Mesenchymal stem cell (in vitro differentiated cells and primary cell): ENCODE measurements around the gene LRTM2.

ENCODE experiments used
- DNase-seq: peaks from one replicate; pipeline ENCODE4 v3.0.0-alpha.2; 2013
- H2AFZ ChIP-seq: one replicate; pipeline ENCODE4 v1.6.1; 2013; ENCODE audit warnings: low read depth, mild to moderate bottlenecking, control low read depth, inconsistent platforms, low read length, moderate library complexity
- H2AK5ac ChIP-seq: 2 replicates; pipeline ENCODE4 v1.6.1; 2013; ENCODE audit warnings: low read length, moderate library complexity, mild to moderate bottlenecking, inconsistent platforms; ENCODE audit not compliant: severe bottlenecking
- H2BK120ac ChIP-seq: one replicate; pipeline ENCODE4 v1.6.1; 2013; ENCODE audit warnings: low read depth, mild to moderate bottlenecking, inconsistent platforms, low read length, moderate library complexity
- H2BK12ac ChIP-seq, 2 experiments: one replicate each; pipeline ENCODE4 v1.6.1; 2013; ENCODE audit warnings: inconsistent platforms in 2 of 2, low read length in 2 of 2, mild to moderate bottlenecking in 2 of 2, moderate library complexity in 2 of 2, control low read depth in 1 of 2
- H2BK15ac ChIP-seq: one replicate; pipeline ENCODE4 v1.6.1; 2013; ENCODE audit warnings: mild to moderate bottlenecking, low read depth, inconsistent platforms; ENCODE audit not compliant: poor library complexity, severe bottlenecking
- H2BK5ac ChIP-seq: 2 replicates; pipeline ENCODE4 v1.6.1; 2013; ENCODE audit warnings: low read depth, mild to moderate bottlenecking, low read length, control low read depth, inconsistent platforms; ENCODE audit not compliant: poor library complexity, severe bottlenecking
- H3K14ac ChIP-seq, 2 experiments: one replicate each; pipeline ENCODE4 v1.6.1; 2013; ENCODE audit warnings: inconsistent platforms in 2 of 2, low read length in 2 of 2, control low read depth in 1 of 2, mild to moderate bottlenecking in 1 of 2, moderate library complexity in 1 of 2
- H3K18ac ChIP-seq, 2 experiments: one replicate each; pipeline ENCODE4 v1.6.1; 2013; ENCODE audit warnings: inconsistent platforms in 2 of 2, low read length in 2 of 2, control low read depth in 1 of 2, low read depth in 1 of 2, mild to moderate bottlenecking in 1 of 2
- H3K23ac ChIP-seq, 2 experiments: one replicate each; pipeline ENCODE4 v1.6.1; 2013; ENCODE audit warnings: inconsistent platforms in 2 of 2, low read length in 2 of 2, mild to moderate bottlenecking in 2 of 2, moderate library complexity in 2 of 2, control low read depth in 1 of 2
- H3K27ac ChIP-seq: 2 replicates; pipeline ENCODE4 v1.5.1; 2013; ENCODE audit warnings: mild to moderate bottlenecking, moderate library complexity, low read length, control low read depth, inconsistent platforms; ENCODE audit not compliant: poor library complexity, severe bottlenecking
- H3K27me3 ChIP-seq, 2 experiments: 2 replicates each; pipeline versions ENCODE4 v1.6.1 to v1.7.0; 2013; ENCODE audit warnings: low read length in 2 of 2, mild to moderate bottlenecking in 2 of 2, moderate library complexity in 2 of 2, control low read depth in 1 of 2, inconsistent platforms in 1 of 2; ENCODE audit not compliant: control insufficient read depth in 1 of 2, insufficient read depth in 1 of 2
- H3K36me3 ChIP-seq, 2 experiments: 2 replicates each; pipeline versions ENCODE4 v1.6.1 to v1.7.0; 2013; ENCODE audit warnings: low read length in 2 of 2, control low read depth in 1 of 2, inconsistent platforms in 1 of 2, low read depth in 1 of 2, mild to moderate bottlenecking in 1 of 2; ENCODE audit not compliant: insufficient read depth in 2 of 2, control insufficient read depth in 1 of 2
- H3K4ac ChIP-seq, 2 experiments: one replicate each; pipeline ENCODE4 v1.6.1; 2013; ENCODE audit warnings: inconsistent platforms in 2 of 2, low read length in 2 of 2, mild to moderate bottlenecking in 2 of 2, moderate library complexity in 2 of 2, control low read depth in 1 of 2, low read depth in 1 of 2
- H3K4me1 ChIP-seq: 2 replicates; pipeline ENCODE4 v1.6.1; 2013; ENCODE audit warnings: low read depth, low read length, control low read depth; ENCODE audit not compliant: control insufficient read depth, insufficient read depth
- H3K4me2 ChIP-seq: 2 replicates; pipeline ENCODE4 v1.6.1; 2013; ENCODE audit warnings: low read length, mild to moderate bottlenecking, inconsistent platforms; ENCODE audit not compliant: poor library complexity, severe bottlenecking
- H3K4me3 ChIP-seq, 2 experiments: 2 replicates each; pipeline versions ENCODE4 v1.5.1 to v1.7.0; 2013; ENCODE audit warnings: low read length in 2 of 2, mild to moderate bottlenecking in 2 of 2, control low read depth in 1 of 2, low read depth in 1 of 2; ENCODE audit not compliant: insufficient read depth in 1 of 2
- H3K79me1 ChIP-seq: replicated peaks from 2 replicates; pipeline ENCODE4 v1.6.1; 2013; ENCODE audit warnings: mild to moderate bottlenecking, control low read depth, low read length, inconsistent platforms; ENCODE audit not compliant: poor library complexity, severe bottlenecking
- H3K9ac ChIP-seq: 2 replicates; pipeline ENCODE4 v1.7.0; 2013; ENCODE audit warnings: mild to moderate bottlenecking, low read length, moderate library complexity
- H3K9me3 ChIP-seq: 2 replicates; pipeline ENCODE4 v1.7.0; 2013; ENCODE audit warnings: mild to moderate bottlenecking, low read length; ENCODE audit not compliant: control insufficient read depth
- H4K8ac ChIP-seq: one replicate; pipeline ENCODE4 v1.6.1; 2013; ENCODE audit warnings: inconsistent platforms, mild to moderate bottlenecking, low read length, moderate library complexity
- H4K91ac ChIP-seq: one replicate; pipeline ENCODE4 v1.6.1; 2013; ENCODE audit warnings: mild to moderate bottlenecking, low read length, inconsistent platforms
- WGBS: methylation state at CpG from one replicate; pipeline ENCODE4 v1.1.7; 2013; ENCODE audit warnings: mixed read lengths; 5-methylcytosine and 5-hydroxymethylcytosine counted together

Gene LRTM2

DNA sequence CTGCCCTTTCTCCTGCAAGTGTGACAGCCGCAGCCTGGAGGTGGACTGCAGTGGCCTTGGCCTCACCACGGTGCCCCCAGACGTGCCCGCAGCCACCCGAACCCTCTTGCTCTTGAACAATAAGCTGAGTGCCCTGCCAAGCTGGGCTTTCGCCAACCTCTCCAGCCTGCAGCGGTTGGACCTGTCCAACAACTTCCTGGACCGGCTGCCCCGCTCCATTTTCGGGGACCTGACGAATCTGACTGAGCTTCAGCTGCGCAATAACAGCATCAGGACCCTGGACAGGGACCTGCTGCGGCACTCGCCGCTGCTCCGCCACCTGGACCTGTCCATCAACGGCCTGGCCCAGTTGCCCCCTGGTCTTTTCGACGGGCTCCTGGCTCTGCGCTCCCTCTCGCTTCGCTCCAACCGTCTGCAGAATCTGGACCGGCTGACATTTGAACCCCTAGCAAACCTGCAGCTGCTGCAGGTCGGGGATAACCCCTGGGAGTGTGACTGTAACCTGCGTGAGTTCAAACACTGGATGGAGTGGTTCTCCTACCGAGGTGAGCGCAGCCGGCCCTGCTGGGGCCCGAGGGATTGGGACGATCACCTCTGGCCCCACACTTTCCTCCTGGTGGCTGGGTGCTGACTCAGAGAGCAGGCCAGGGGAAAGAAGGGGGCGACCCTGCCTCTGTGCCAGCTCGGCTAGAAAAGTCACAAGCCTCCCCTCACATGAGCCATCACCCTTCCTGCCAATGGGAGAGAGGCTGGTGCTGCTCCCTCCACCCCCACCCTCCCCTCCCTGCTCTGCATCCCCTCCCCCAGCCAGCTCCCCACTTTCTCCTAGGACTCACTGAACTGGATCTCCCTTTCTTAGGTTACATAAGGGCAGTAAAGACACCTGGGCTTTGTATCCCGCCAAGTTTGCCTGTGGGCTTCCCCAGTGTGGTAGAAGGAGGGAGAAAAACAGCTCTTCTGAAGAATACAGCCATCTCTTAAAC, 10.9 kb downstream of the LRTM2 start:
- Histone ChIP-seq H3K14ac (no peak overlapping the region), H3K4ac (no peak overlapping the region), H3K4me1 (peaks cover 8% of the 10 kb centered on the region), H2BK15ac (no peak overlapping the region), H3K27me3 (peaks cover 54 to 84% of the 10 kb centered on the region in 2 experiments), H3K36me3 (no peaks in the 10 kb centered on the region), H3K18ac (no peak overlapping the region), H3K4me3 (no peak overlapping the region), H2AFZ (no peak overlapping the region), H3K79me1 (no peaks in the 10 kb centered on the region), H2BK5ac (no peak overlapping the region), H3K23ac (peak overlapping the region in 1 of 2 experiments; percentile 70), H4K8ac (no peak overlapping the region), H3K9ac (no peak overlapping the region), H4K91ac (no peak overlapping the region), H2AK5ac (no peak overlapping the region), H2BK12ac (no peak overlapping the region), H3K27ac (no peak overlapping the region), H2BK120ac (no peak overlapping the region), H3K4me2 (no peak overlapping the region), H3K9me3 (no peaks in the 10 kb centered on the region)
- WGBS, result 26% methylated on average over 34 of the region's 34 CpGs
- peak; percentile 65 for DNase-seq

DNA sequence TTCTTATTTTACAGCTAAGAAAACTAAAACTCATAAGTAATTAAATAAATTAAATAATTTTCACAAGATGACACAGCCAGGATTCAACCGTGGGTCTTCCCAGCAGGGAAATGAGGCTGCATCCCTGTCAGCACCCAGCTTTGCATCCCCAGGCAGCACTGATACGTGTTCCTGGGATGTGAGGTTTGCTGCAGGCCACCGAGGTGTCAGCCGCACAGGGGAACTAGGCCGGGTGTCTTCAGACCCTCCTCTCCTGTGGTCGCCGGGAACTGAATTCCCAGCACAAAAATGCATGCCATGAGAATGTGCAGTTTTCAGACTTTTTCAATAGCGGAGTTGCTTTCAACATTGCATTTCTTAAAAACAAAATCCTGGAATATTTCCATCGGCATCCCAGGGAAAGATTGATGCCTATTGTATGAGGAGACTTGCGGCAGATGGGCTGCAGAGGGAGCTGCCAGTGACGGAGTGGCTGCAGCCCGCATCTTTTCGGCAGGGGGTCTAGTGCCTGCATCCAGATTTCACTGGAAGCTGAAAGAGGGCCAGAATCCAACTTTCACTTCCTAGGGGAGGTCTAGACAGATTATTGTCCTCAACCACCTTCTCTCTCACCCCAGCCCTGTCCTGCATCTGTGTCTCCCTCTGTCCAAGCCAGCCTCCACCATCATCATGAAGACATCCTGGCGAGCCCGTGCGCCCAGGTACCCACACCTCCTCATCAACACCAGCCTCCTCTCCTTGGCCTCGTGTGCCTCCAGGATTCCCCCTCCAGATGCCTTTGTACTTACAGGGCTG, 12.6 kb downstream of the LRTM2 start:
- Histone ChIP-seq H2BK15ac (no peak overlapping the region), H3K9me3 (no peaks in the 10 kb centered on the region)
- 73% methylated on average over 17 of the region's 17 CpGs for WGBS

DNA sequence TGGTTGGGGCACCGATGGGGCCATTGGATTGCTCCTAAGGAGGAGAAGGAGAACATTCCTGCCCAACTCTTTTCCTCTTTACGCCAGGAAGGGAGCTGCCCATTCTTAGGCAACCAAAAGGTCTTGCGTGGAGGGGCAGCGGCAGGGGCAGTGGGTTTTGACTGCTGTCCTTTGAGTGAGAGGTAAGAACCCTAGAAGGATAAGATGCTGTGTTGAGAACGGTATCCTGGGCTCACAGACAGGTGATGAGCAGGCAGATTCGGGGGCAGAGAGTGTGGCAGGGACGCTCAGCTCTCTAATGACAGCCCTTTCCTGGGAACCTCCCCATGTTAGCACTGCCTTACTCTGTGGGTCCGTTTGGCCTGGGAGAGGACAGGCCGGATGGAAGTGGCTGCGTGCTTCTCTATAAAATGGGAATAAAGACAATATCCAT, 13.2 kb downstream of the LRTM2 start:
- Histone ChIP-seq H3K79me1 (no peaks in the 10 kb centered on the region), H2BK15ac (no peak overlapping the region), H4K8ac (no peak overlapping the region), H3K9me3 (no peaks in the 10 kb centered on the region), H3K4me3 (no peak overlapping the region), H3K14ac (no peak overlapping the region), H2BK120ac (no peak overlapping the region), H2AK5ac (no peak overlapping the region), H3K4ac (no peak overlapping the region), H3K9ac (no peak overlapping the region), H2BK12ac (no peak overlapping the region), H4K91ac (no peak overlapping the region), H3K36me3 (no peaks in the 10 kb centered on the region), H3K27ac (no peak overlapping the region), H3K18ac (no peak overlapping the region), H3K4me1 (peaks cover 28% of the 10 kb centered on the region), H2AFZ (no peak overlapping the region), H2BK5ac (no peak overlapping the region), H3K4me2 (no peak overlapping the region), H3K23ac (no peak overlapping the region), H3K27me3 (peaks cover 53 to 81% of the 10 kb centered on the region in 2 experiments)
- no peak for DNase-seq
- WGBS, result 92% methylated on average over 10 of the region's 10 CpGs

More for the DNA sequence above, 12.6 kb downstream of the LRTM2 start:
- H4K91ac ChIP-seq, result no peak overlapping the region
- no peak overlapping the region for H4K8ac ChIP-seq
- DNase-seq, result no peak
- H3K9ac ChIP-seq, result no peak overlapping the region
- H2AFZ ChIP-seq, result no peak overlapping the region
- no peak overlapping the region for H3K4ac ChIP-seq
- no peak overlapping the region for H2AK5ac ChIP-seq
- no peak overlapping the region for H3K14ac ChIP-seq
- H3K27ac ChIP-seq, result no peak overlapping the region
- no peak overlapping the region for H3K18ac ChIP-seq
- no peaks in the 10 kb centered on the region for H3K36me3 ChIP-seq
- peaks cover 54 to 80% of the 10 kb centered on the region in 2 experiments for H3K27me3 ChIP-seq
- no peak overlapping the region for H2BK12ac ChIP-seq
- no peak overlapping the region for H2BK120ac ChIP-seq
- H3K23ac ChIP-seq, result no peak overlapping the region
- no peaks in the 10 kb centered on the region for H3K79me1 ChIP-seq
- peaks cover 22% of the 10 kb centered on the region for H3K4me1 ChIP-seq
- no peak overlapping the region for H3K4me2 ChIP-seq
- no peak overlapping the region for H3K4me3 ChIP-seq
- no peak overlapping the region for H2BK5ac ChIP-seq
